A549 (cell line): ENCODE measurements around the gene PTPRD. TPM values are rescaled to one million over a fixed set of nuclear protein-coding genes. Genes with fewer than 3 reads are reported as not detected.

Source experiments
- ATAC-seq, 2 experiments: fragments of 200-7000 bp in 1 of 2; fragments of >200 bp in 1 of 2; cut with Nextera tagmentation in 1 of 2; cut with Tn5 transposase in 1 of 2; 3 replicates each; pipeline versions ENCODE4 v1.8.0 to v1.9.1; 2018 to 2020; ENCODE audit warnings: mild to moderate bottlenecking in 1 of 2, moderate library complexity in 1 of 2
- CTCF ChIA-PET: fragments of 300-600 bp; sonication (Branson Sonifier 250); formaldehyde crosslinking; extraction: SDS; loops from one replicate; lab custom pipeline; 2021; ENCODE audit warnings: antibody characterized with exemption, inconsistent platforms; lab: Yijun Ruan, JAX
- POLR2A ChIA-PET: fragments of 350-600 bp; formaldehyde crosslinking; extraction: SDS; loops from one replicate; lab custom pipeline; 2021; ENCODE audit warnings: antibody characterized with exemption, inconsistent platforms; lab: Yijun Ruan, JAX
- DNase-seq, 2 experiments: peaks; one replicate each; pipeline versions ENCODE4 v3.0.0 to v3.0.0-alpha.2; 2011 to 2016; ENCODE audit warnings: low read depth in 1 of 2, low spot score in 1 of 2
- FAIRE-seq: peaks from 2 replicates; lab custom pipeline; 2011; peaks lifted over from hg19 to GRCh38; lab: Jason Lieb, UNC
- H3K27ac ChIP-seq, 2 experiments: fragments of >200 bp; sonication (Bioruptor Twin); formaldehyde crosslinking; 3 replicates each; pipeline ENCODE4 v1.5.1; 2016 to 2017
- H3K4me1 ChIP-seq: fragments of >200 bp; sonication (Bioruptor Twin); formaldehyde crosslinking; 3 replicates; pipeline ENCODE4 v1.6.1; 2016
- H3K4me2 ChIP-seq: fragments of >200 bp; sonication (Bioruptor Twin); formaldehyde crosslinking; 3 replicates; pipeline ENCODE4 v1.6.1; 2016
- H3K4me3 ChIP-seq: fragments of >200 bp; sonication (Bioruptor Twin); formaldehyde crosslinking; 3 replicates; pipeline ENCODE4 v1.5.1; 2016
- H3K9me3 ChIP-seq: fragments of >200 bp; sonication (Bioruptor Twin); formaldehyde crosslinking; 3 replicates; pipeline ENCODE4 v1.6.1; 2016
- ATOH8 ChIP-seq: fragments of 250-450 bp; sonication (Bioruptor Pico); IDR thresholded peaks from 2 replicates; pipeline ENCODE4 v1.5.0; 2020; ENCODE audit warnings: low read depth, mild to moderate bottlenecking, moderate library complexity
- BHLHE40 ChIP-seq: IDR thresholded peaks from 2 replicates; pipeline ENCODE4 v1.6.1; 2012; ENCODE audit warnings: low read depth, low read length, inconsistent platforms
- CBX8 ChIP-seq: fragments of 200-600 bp; sonication (generic); IDR thresholded peaks from 2 replicates; pipeline ENCODE4 v1.6.1; 2016
- CHD4 ChIP-seq: fragments of 200-600 bp; sonication (generic); IDR thresholded peaks from 2 replicates; pipeline ENCODE4 v1.6.1; 2016; ENCODE audit warnings: antibody characterized with exemption, mild to moderate bottlenecking, borderline replicate concordance
- CTCF ChIP-seq: fragments of >200 bp; sonication (Bioruptor Twin); formaldehyde crosslinking; IDR thresholded peaks from 3 replicates; pipeline ENCODE4 v1.5.1; 2016
- E2F6 ChIP-seq: IDR thresholded peaks from 2 replicates; pipeline ENCODE4 v1.6.1; 2012; ENCODE audit warnings: low read depth, borderline replicate concordance
- EHMT2 ChIP-seq: fragments of 200-600 bp; sonication (generic); IDR thresholded peaks from 2 replicates; pipeline ENCODE4 v1.6.1; 2016; ENCODE audit warnings: antibody characterized with exemption, low read depth, mild to moderate bottlenecking, moderate library complexity
- ESRRA ChIP-seq: fragments of 150-350 bp; IDR thresholded peaks from 2 replicates; pipeline ENCODE4 v1.6.1; 2014; ENCODE audit warnings: mild to moderate bottlenecking, low read length, borderline replicate concordance
- FOSB ChIP-seq: fragments of 250-450 bp; sonication (Bioruptor Pico); IDR thresholded peaks from 2 replicates; pipeline ENCODE4 v1.5.0; 2020; ENCODE audit warnings: mild to moderate bottlenecking, moderate library complexity
- HDAC2 ChIP-seq: fragments of 200-600 bp; sonication (generic); IDR thresholded peaks from 2 replicates; pipeline ENCODE4 v1.6.1; 2016
- HEYL ChIP-seq: fragments of 250-450 bp; sonication (Bioruptor Pico); IDR thresholded peaks from 2 replicates; pipeline ENCODE4 v1.8.0; 2021; ENCODE audit warnings: mild to moderate bottlenecking, moderate library complexity
- JUNB ChIP-seq: fragments of >200 bp; sonication (Bioruptor Twin); formaldehyde crosslinking; IDR thresholded peaks from 2 replicates; pipeline ENCODE4 v1.6.1; 2016
- KDM1A ChIP-seq: fragments of 200-600 bp; sonication (generic); IDR thresholded peaks from 2 replicates; pipeline ENCODE4 v1.6.1; 2016; ENCODE audit warnings: low read depth, mild to moderate bottlenecking
- KDM5A ChIP-seq: fragments of 200-600 bp; sonication (generic); IDR thresholded peaks from 2 replicates; pipeline ENCODE4 v1.6.1; 2016; ENCODE audit warnings: antibody characterized with exemption, mild to moderate bottlenecking
- MAZ ChIP-seq: fragments of 150-350 bp; IDR thresholded peaks from 2 replicates; pipeline ENCODE4 v1.6.1; 2014; ENCODE audit warnings: antibody characterized with exemption, low read depth, low read length, borderline replicate concordance
- MYC ChIP-seq: IDR thresholded peaks from 2 replicates; pipeline ENCODE4 v1.6.1; 2012; ENCODE audit warnings: mild to moderate bottlenecking, inconsistent platforms, low read length, improper control_type of control experiment, borderline replicate concordance
- NFE2L2 ChIP-seq: fragments of 150-350 bp; conservative IDR thresholded peaks from 2 replicates; pipeline ENCODE4 v1.6.1; 2014; ENCODE audit warnings: low read length
- NPAS2 ChIP-seq: fragments of 250-450 bp; sonication (Bioruptor Pico); IDR thresholded peaks from 2 replicates; pipeline ENCODE4 v1.8.0; 2022; ENCODE audit warnings: mild to moderate bottlenecking, moderate library complexity, borderline replicate concordance
- PHF8 ChIP-seq: fragments of 200-600 bp; sonication (generic); IDR thresholded peaks from 2 replicates; pipeline ENCODE4 v1.6.1; 2016; ENCODE audit warnings: low read depth, mild to moderate bottlenecking, antibody characterized with exemption, moderate library complexity, borderline replicate concordance
- POLR2A ChIP-seq: IDR thresholded peaks from 2 replicates; pipeline ENCODE4 v1.6.1; 2012; ENCODE audit warnings: mild to moderate bottlenecking, low read length
- POLR2AphosphoS2 ChIP-seq: conservative IDR thresholded peaks from 2 replicates; pipeline ENCODE4 v1.6.1; 2012; ENCODE audit warnings: low read length, improper control_type of control experiment, inconsistent platforms
- REST ChIP-seq: fragments of 200-600 bp; sonication (generic); IDR thresholded peaks from 2 replicates; pipeline ENCODE4 v1.6.1; 2016; ENCODE audit warnings: antibody characterized with exemption, mild to moderate bottlenecking, moderate library complexity
- RFX5 ChIP-seq: fragments of 450-650 bp; IDR thresholded peaks from 2 replicates; pipeline ENCODE4 v1.7.1; 2014; ENCODE audit warnings: antibody characterized with exemption, mild to moderate bottlenecking, moderate library complexity
- RNF2 ChIP-seq: fragments of 200-600 bp; sonication (generic); IDR thresholded peaks from 2 replicates; pipeline ENCODE4 v1.6.1; 2016; ENCODE audit warnings: low read depth, mild to moderate bottlenecking, antibody characterized with exemption, moderate library complexity, borderline replicate concordance
- SMC3 ChIP-seq: fragments of >200 bp; sonication (Bioruptor Twin); formaldehyde crosslinking; IDR thresholded peaks from 3 replicates; pipeline ENCODE4 v1.6.1; 2018; ENCODE audit warnings: inconsistent platforms
- SREBF2 ChIP-seq: fragments of 450-650 bp; IDR thresholded peaks from 2 replicates; pipeline ENCODE4 v1.6.1; 2014; ENCODE audit warnings: mild to moderate bottlenecking, moderate library complexity
- USF2 ChIP-seq: fragments of 450-650 bp; IDR thresholded peaks from 2 replicates; pipeline ENCODE4 v1.6.1; 2014; ENCODE audit warnings: antibody characterized with exemption
- ZNF302 ChIP-seq: fragments of 250-450 bp; sonication (Bioruptor Pico); IDR thresholded peaks from 2 replicates; pipeline ENCODE4 v1.9.0; 2021; ENCODE audit warnings: inconsistent platforms, mild to moderate bottlenecking, moderate library complexity
- WGBS: methylation state at CpG from one replicate; pipeline ENCODE4 v1.1.6; 2017; ENCODE audit errors: missing lambda C conversion rate; 5-methylcytosine and 5-hydroxymethylcytosine counted together
- polyA plus RNA-seq, 4 experiments: library from polyadenylated mRNA; depleted of rRNA in 3 of 4; stranded (reverse); fragments of >200 nt; fragmentation: RNase III in 1 of 4; extraction: RNeasy Plus Mini Kit Qiagen cat#74134 plus additional on column Dnase treatment in 1 of 4; gene quantifications; 2 replicates in 3 of 4; 3 replicates in 1 of 4; pipeline ENCODE4 v1.2.3, GENCODE V29; 2011 to 2017

Gene PTPRD
- polyA plus RNA-seq, 2 of the 4 experiments (the other 2 are of a cell fraction) = 0.39 to 1.3 TPM

GRCh38 chr9:9410736-9411135, 1202.1 kb downstream of the PTPRD start:
- FAIRE-seq = no peak
- no peak for DNase-seq
- Histone ChIP-seq H3K9me3 (no peaks in the 10 kb centered on the region), H3K4me1 (no peaks in the 10 kb centered on the region), H3K27ac (no peak overlapping the region), H3K4me2 (no peak overlapping the region), H3K4me3 (no peak overlapping the region)
- 0% methylated on average over 4 of the region's 4 CpGs for WGBS
- TF ChIP-seq CBX8 (no peak), HDAC2 (no peak), SREBF2 (no peak), REST (no peak), FOSB (CRISPR knock-in tag) (no peak), NPAS2 (CRISPR knock-in tag) (no peak), SMC3 (no peak), BHLHE40 (no peak), NFE2L2 (no peak), CTCF (no peak), KDM5A (no peak), POLR2AphosphoS2 (no peak), JUNB (no peak), RNF2 (no peak), RFX5 (no peak), ATOH8 (CRISPR knock-in tag) (no peak), CHD4 (no peak), EHMT2 (no peak), POLR2A (no peak), PHF8 (no peak)
- CTCF ChIA-PET = no interaction called here
- POLR2A ChIA-PET = no interaction called here
- no peak for ATAC-seq

GRCh38 chr9:9399982-9400381, 1212.8 kb downstream of the PTPRD start:
- Histone ChIP-seq H3K4me1 (no peaks in the 10 kb centered on the region), H3K9me3 (0 out of 3 replicates have a peak, but pooled peaks cover 4% of the 10 kb centered on the region), H3K4me2 (no peak overlapping the region), H3K4me3 (no peak overlapping the region), H3K27ac (no peak overlapping the region)
- FAIRE-seq (no peak), ATAC-seq (no peak), DNase-seq (no peak)
- WGBS = 7% methylated on average over 2 of the region's 2 CpGs
- ChIA-PET POLR2A (no interaction called here), CTCF (no interaction called here)
- TF ChIP-seq ATOH8 (CRISPR knock-in tag) (no peak), E2F6 (no peak), ZNF302 (no peak), HEYL (CRISPR knock-in tag) (no peak), MAZ (no peak), ESRRA (no peak), MYC (no peak), EHMT2 (no peak), CTCF (no peak), USF2 (no peak), KDM5A (no peak), KDM1A (no peak)
